HG03457 (cell line): ENCODE results near the gene SCNN1B.
"Not testable (repeated sequence)": the region's sequence is repeated elsewhere in the genome, so short reads cannot be mapped to it uniquely, and the experiment has no call there.

Experiments used
- ATAC-seq: cut with Tn5 transposase; IDR thresholded peaks from one replicate; pipeline ENCODE4 v1.9.1; 2021; ENCODE audit warnings: moderate number of reproducible peaks; ENCODE audit not compliant: unreplicated experiment

The SCNN1B gene

GRCh38 chr16:23377071-23377931 is 75.2 kb downstream of the SCNN1B start:
- ATAC-seq = no peak

- ATAC-seq = no peak
These were observed 76.2 kb downstream of the SCNN1B start for GRCh38 chr16:23378256-23378655.

- ATAC-seq = no peak
These were observed 76.8 kb downstream of the SCNN1B start for GRCh38 chr16:23378921-23379320.

GRCh38 chr16:23379707-23380106 is 77.6 kb downstream of the SCNN1B start:
- no peak for ATAC-seq

- ATAC-seq = no peak
These were observed 78.4 kb downstream of the SCNN1B start for GRCh38 chr16:23380501-23380951.

- not testable (repeated sequence) for ATAC-seq
These were observed 79.6 kb downstream of the SCNN1B start for GRCh38 chr16:23381702-23382101.

- ATAC-seq = no peak
These were observed 80.2 kb downstream of the SCNN1B start for GRCh38 chr16:23382279-23382678.

GRCh38 chr16:23383881-23384280 is 81.8 kb downstream of the SCNN1B start:
- ATAC-seq = no peak

- no peak for ATAC-seq
These were observed 82.8 kb downstream of the SCNN1B start for GRCh38 chr16:23384878-23385277.

GRCh38 chr16:23385441-23385840 is 83.3 kb downstream of the SCNN1B start:
- no peak for ATAC-seq

GRCh38 chr16:23387666-23388065 is 85.6 kb downstream of the SCNN1B start:
- no peak for ATAC-seq

- ATAC-seq = no peak
These were observed 86.7 kb downstream of the SCNN1B start for GRCh38 chr16:23388786-23389185.

- ATAC-seq = no peak
These were observed 87.1 kb downstream of the SCNN1B start for GRCh38 chr16:23389201-23389600.

GRCh38 chr16:23389936-23390335 is 87.8 kb downstream of the SCNN1B start:
- ATAC-seq = not testable (repeated sequence)

GRCh38 chr16:23391381-23392222 is 89.5 kb downstream of the SCNN1B start:
- ATAC-seq = no peak

GRCh38 chr16:23392223-23392600 is 90.1 kb downstream of the SCNN1B start:
- no peak for ATAC-seq

GRCh38 chr16:23394141-23394831 is 92.2 kb downstream of the SCNN1B start:
- no peak for ATAC-seq

- no peak for ATAC-seq
These were observed 93.6 kb downstream of the SCNN1B start for GRCh38 chr16:23395732-23396131.

- no peak for ATAC-seq
These were observed 95.4 kb downstream of the SCNN1B start for GRCh38 chr16:23397464-23397863.

GRCh38 chr16:23398987-23399805 is 97.1 kb downstream of the SCNN1B start:
- no peak for ATAC-seq
